Measurements from ENCODE around the gene AMBRA1.

The AMBRA1 gene

DNA sequence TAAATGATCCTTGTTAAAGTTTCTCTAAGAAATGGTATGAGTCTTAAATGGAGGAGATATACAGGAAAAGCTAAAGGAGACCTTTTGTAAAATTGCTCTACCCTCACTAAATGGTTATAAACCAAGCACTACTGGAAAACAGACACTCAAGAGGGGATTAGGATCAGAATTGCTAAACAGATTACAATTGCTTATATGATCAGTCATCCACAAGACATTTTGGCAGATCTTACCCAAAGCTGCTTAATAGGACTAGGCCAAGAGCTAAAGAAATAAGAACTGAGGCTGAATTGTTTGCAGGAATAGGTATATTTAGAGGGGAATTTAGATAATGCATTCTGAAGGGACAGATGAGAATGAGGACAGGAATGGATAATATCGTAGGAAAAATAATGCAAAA lies 13.7 kb upstream of the AMBRA1 start:
- Histone ChIP-seq H3K36me3 (ENCODE audit: low read depth) (no peaks in the 10 kb centered on the region), H3K4me1 (ENCODE audit: insufficient read depth, poor library complexity, severe bottlenecking) (no peaks in the 10 kb centered on the region), H3K27me3 (ENCODE audit: insufficient read depth, poor library complexity, severe bottlenecking) (no peaks in the 10 kb centered on the region), H3K27ac (ENCODE audit: poor library complexity, severe bottlenecking) (no peak overlapping the region), H3K4me3 (ENCODE audit: severe bottlenecking) (no peak overlapping the region), H3K9me3 (ENCODE audit: severe bottlenecking) (no peaks in the 10 kb centered on the region)
- TF ChIP-seq, protein P1, sequence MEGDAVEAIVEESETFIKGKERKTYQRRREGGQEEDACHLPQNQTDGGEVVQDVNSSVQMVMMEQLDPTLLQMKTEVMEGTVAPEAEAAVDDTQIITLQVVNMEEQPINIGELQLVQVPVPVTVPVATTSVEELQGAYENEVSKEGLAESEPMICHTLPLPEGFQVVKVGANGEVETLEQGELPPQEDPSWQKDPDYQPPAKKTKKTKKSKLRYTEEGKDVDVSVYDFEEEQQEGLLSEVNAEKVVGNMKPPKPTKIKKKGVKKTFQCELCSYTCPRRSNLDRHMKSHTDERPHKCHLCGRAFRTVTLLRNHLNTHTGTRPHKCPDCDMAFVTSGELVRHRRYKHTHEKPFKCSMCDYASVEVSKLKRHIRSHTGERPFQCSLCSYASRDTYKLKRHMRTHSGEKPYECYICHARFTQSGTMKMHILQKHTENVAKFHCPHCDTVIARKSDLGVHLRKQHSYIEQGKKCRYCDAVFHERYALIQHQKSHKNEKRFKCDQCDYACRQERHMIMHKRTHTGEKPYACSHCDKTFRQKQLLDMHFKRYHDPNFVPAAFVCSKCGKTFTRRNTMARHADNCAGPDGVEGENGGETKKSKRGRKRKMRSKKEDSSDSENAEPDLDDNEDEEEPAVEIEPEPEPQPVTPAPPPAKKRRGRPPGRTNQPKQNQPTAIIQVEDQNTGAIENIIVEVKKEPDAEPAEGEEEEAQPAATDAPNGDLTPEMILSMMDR (IDR thresholded peaks at IDR 0.05; ENCODE audit: poor library complexity, severe bottlenecking): no peak
- no peak for ATAC-seq (ENCODE audit: low read depth)
- no peak for DNase-seq (ENCODE audit: low spot score)

DNA sequence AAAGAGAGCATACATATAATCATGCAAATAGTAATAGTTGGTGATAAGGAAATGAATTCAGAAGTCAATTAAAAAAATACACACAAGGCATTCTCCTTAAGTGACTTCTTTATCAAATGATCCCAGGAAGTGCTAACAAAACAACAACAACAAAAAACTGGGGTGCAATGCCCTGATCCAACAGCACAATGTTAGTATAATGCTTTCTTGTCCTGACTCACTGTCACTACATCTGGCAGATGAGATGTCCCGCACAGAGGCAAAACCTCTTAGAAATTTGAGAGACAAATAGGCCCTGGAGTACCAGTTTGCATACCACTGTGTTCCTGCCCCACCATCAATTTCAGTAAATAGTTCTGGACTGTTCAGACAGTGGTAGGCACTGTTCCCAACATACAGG lies 11.0 kb upstream of the AMBRA1 start:
- Histone ChIP-seq H3K27me3 (ENCODE audit: insufficient read depth, poor library complexity, severe bottlenecking) (no peaks in the 10 kb centered on the region), H3K27ac (ENCODE audit: poor library complexity, severe bottlenecking) (no peak overlapping the region), H3K4me3 (ENCODE audit: severe bottlenecking) (no peak overlapping the region), H3K9me3 (ENCODE audit: severe bottlenecking) (no peaks in the 10 kb centered on the region), H3K4me1 (ENCODE audit: insufficient read depth, poor library complexity, severe bottlenecking) (no peaks in the 10 kb centered on the region), H3K36me3 (ENCODE audit: low read depth) (no peaks in the 10 kb centered on the region)
- TF ChIP-seq, protein P1 (IDR thresholded peaks at IDR 0.05; ENCODE audit: poor library complexity, severe bottlenecking): no peak
- ATAC-seq (ENCODE audit: low read depth) (no peak), DNase-seq (ENCODE audit: low spot score) (no peak)

GRCh38 chr11:46603704-46604308 lies 10.0 kb upstream of the AMBRA1 start:
- Histone ChIP-seq H3K27ac (ENCODE audit: poor library complexity, severe bottlenecking) (no peak overlapping the region), H3K4me1 (ENCODE audit: insufficient read depth, poor library complexity, severe bottlenecking) (no peaks in the 10 kb centered on the region), H3K36me3 (ENCODE audit: low read depth) (no peaks in the 10 kb centered on the region), H3K9me3 (ENCODE audit: severe bottlenecking) (no peaks in the 10 kb centered on the region), H3K4me3 (ENCODE audit: severe bottlenecking) (no peak overlapping the region), H3K27me3 (ENCODE audit: insufficient read depth, poor library complexity, severe bottlenecking) (no peaks in the 10 kb centered on the region)
- TF ChIP-seq, protein P1 (IDR thresholded peaks at IDR 0.05; ENCODE audit: poor library complexity, severe bottlenecking): no peak
- DNase-seq (ENCODE audit: low spot score) (no peak), ATAC-seq (ENCODE audit: low read depth) (no peak)

- no peak for ATAC-seq (ENCODE audit: low read depth)
- Histone ChIP-seq H3K4me1 (ENCODE audit: insufficient read depth, poor library complexity, severe bottlenecking) (no peaks in the 10 kb centered on the region), H3K27ac (ENCODE audit: poor library complexity, severe bottlenecking) (no peak overlapping the region), H3K4me3 (ENCODE audit: severe bottlenecking) (no peak overlapping the region), H3K27me3 (ENCODE audit: insufficient read depth, poor library complexity, severe bottlenecking) (no peaks in the 10 kb centered on the region), H3K9me3 (ENCODE audit: severe bottlenecking) (no peaks in the 10 kb centered on the region), H3K36me3 (ENCODE audit: low read depth) (no peaks in the 10 kb centered on the region)
- DNase-seq (ENCODE audit: low spot score): no peak
- TF ChIP-seq, protein P1 (IDR thresholded peaks at IDR 0.05; ENCODE audit: poor library complexity, severe bottlenecking): no peak
These were observed 7.3 kb upstream of the AMBRA1 start for GRCh38 chr11:46601129-46601528.

- Histone ChIP-seq H3K27me3 (ENCODE audit: insufficient read depth, poor library complexity, severe bottlenecking) (no peaks in the 10 kb centered on the region), H3K27ac (ENCODE audit: poor library complexity, severe bottlenecking) (no peak overlapping the region), H3K9me3 (ENCODE audit: severe bottlenecking) (no peaks in the 10 kb centered on the region), H3K4me1 (ENCODE audit: insufficient read depth, poor library complexity, severe bottlenecking) (no peaks in the 10 kb centered on the region), H3K4me3 (ENCODE audit: severe bottlenecking) (no peak overlapping the region), H3K36me3 (ENCODE audit: low read depth) (no peaks in the 10 kb centered on the region)
- TF ChIP-seq, protein P1 (IDR thresholded peaks at IDR 0.05; ENCODE audit: poor library complexity, severe bottlenecking): no peak
- ATAC-seq (ENCODE audit: low read depth) (no peak), DNase-seq (ENCODE audit: low spot score) (no peak)
These were observed 6.6 kb upstream of the AMBRA1 start for GRCh38 chr11:46600194-46600960.
